ENCODE data around the gene DUSP11.
"Not testable (repeated sequence)": the region's sequence is repeated elsewhere in the genome, so short reads cannot be mapped to it uniquely, and the experiment has no call there.

Gene DUSP11

GRCh38 chr2:73779467-73780236 lies at the start of gene DUSP11:
TSS of gene DUSP11 (minus strand) at chr2:73780103. CDS start at chr2:73779974, 129 bp downstream.
- DNase-seq: peak; percentile 85

- peak; percentile 95 for DNase-seq
These were observed 49.1 kb upstream of the DUSP11 start, which contains the start of gene STAMBP for GRCh38 chr2:73828818-73829570. TSS of gene STAMBP (plus strand) at chr2:73828961. CDS start at chr2:73830857, 1,896 bp downstream.

- DNase-seq: no peak
These were observed 48.5 kb upstream of the DUSP11 start for GRCh38 chr2:73828389-73828817.

GRCh38 chr2:73827660-73828388 lies 47.9 kb upstream of the DUSP11 start:
- no peak for DNase-seq

- peak; percentile 29 for DNase-seq
These were observed 47.1 kb upstream of the DUSP11 start for GRCh38 chr2:73827018-73827417.

- no peak for DNase-seq
These were observed 45.5 kb upstream of the DUSP11 start for GRCh38 chr2:73825408-73825807.

GRCh38 chr2:73823916-73824523 lies 44.1 kb upstream of the DUSP11 start:
- DNase-seq: peak; percentile 46

- DNase-seq: no peak
These were observed 43.5 kb upstream of the DUSP11 start for GRCh38 chr2:73823416-73823815.

GRCh38 chr2:73822991-73823390 lies 43.1 kb upstream of the DUSP11 start:
- DNase-seq: no peak

GRCh38 chr2:73822276-73822675 lies 42.4 kb upstream of the DUSP11 start:
- DNase-seq: no peak

GRCh38 chr2:73821669-73822068 lies 41.8 kb upstream of the DUSP11 start:
- DNase-seq: no peak

GRCh38 chr2:73821227-73821626 lies 41.3 kb upstream of the DUSP11 start:
- DNase-seq: no peak

- DNase-seq: no peak
These were observed 38.4 kb upstream of the DUSP11 start for GRCh38 chr2:73818296-73818695.

- DNase-seq: no peak
These were observed 32.7 kb upstream of the DUSP11 start for GRCh38 chr2:73812635-73813034.

- no peak for DNase-seq
These were observed 32.0 kb upstream of the DUSP11 start for GRCh38 chr2:73811878-73812277.

- DNase-seq: not testable (repeated sequence)
These were observed 4.0 kb upstream of the DUSP11 start, which contains the start of gene C2orf78 for GRCh38 chr2:73783883-73784282. TSS of gene C2orf78 (plus strand) at chr2:73784183. CDS start at chr2:73784310, 127 bp downstream.

GRCh38 chr2:73783402-73783801 lies 3.5 kb upstream of the DUSP11 start:
- not testable (repeated sequence) for DNase-seq

- DNase-seq: no peak
These were observed 307 bp upstream of the DUSP11 start for GRCh38 chr2:73780237-73780582.

GRCh38 chr2:73778867-73779466 lies 936 bp downstream of the DUSP11 start:
- not testable (repeated sequence) for DNase-seq

GRCh38 chr2:73776869-73777519 lies 2.9 kb downstream of the DUSP11 start:
- DNase-seq: no peak

- DNase-seq: no peak
These were observed 3.5 kb downstream of the DUSP11 start for GRCh38 chr2:73776381-73776780.

GRCh38 chr2:73772819-73773218 lies 7.1 kb downstream of the DUSP11 start:
- DNase-seq: no peak

Data from NCI-H1092 treated with DMSO at 0.1 percent for 48 hours (cell line).